Osteocyte (in vitro differentiated cells): ENCODE measurements around the gene TNC. TPM values are rescaled to one million over a fixed set of nuclear protein-coding genes. Genes with fewer than 3 reads are reported as not detected.

ENCODE experiments used
- DNase-seq: peaks from one replicate; pipeline ENCODE4 v3.0.0; 2021; ENCODE audit warnings: mixed read lengths; ENCODE audit not compliant: unreplicated experiment; ENCODE audit errors: extremely low spot score
- H3K27ac Mint-ChIP-seq: one replicate; pipeline ENCODE4 v1.8.0; 2021; ENCODE audit warnings: mild to moderate bottlenecking, mixed read lengths; ENCODE audit not compliant: unreplicated experiment
- H3K27me3 Mint-ChIP-seq: one replicate; pipeline ENCODE4 v1.8.0; 2021; ENCODE audit warnings: mixed read lengths; ENCODE audit not compliant: unreplicated experiment
- H3K36me3 Mint-ChIP-seq: one replicate; pipeline ENCODE4 v1.8.0; 2021; ENCODE audit warnings: mixed read lengths; ENCODE audit not compliant: unreplicated experiment
- H3K4me1 Mint-ChIP-seq: one replicate; pipeline ENCODE4 v1.8.0; 2021; ENCODE audit warnings: mixed read lengths; ENCODE audit not compliant: unreplicated experiment
- H3K4me3 Mint-ChIP-seq: one replicate; pipeline ENCODE4 v1.8.0; 2021; ENCODE audit warnings: mild to moderate bottlenecking, moderate library complexity, mixed read lengths; ENCODE audit not compliant: unreplicated experiment
- H3K9me3 Mint-ChIP-seq: one replicate; pipeline ENCODE4 v1.8.0; 2021; ENCODE audit warnings: mixed read lengths; ENCODE audit not compliant: unreplicated experiment
- total RNA-seq: library from RNA; stranded (reverse); gene quantifications from 2 replicates; pipeline ENCODE4 v1.2.1, GENCODE V29; 2021
- TF ChIP-seq, protein P1 (sequence below): fragments of 200-600 bp; sonication (generic); IDR thresholded peaks from 2 replicates; pipeline ENCODE4 v1.5.0; 2021; ENCODE audit warnings: antibody characterized with exemption, mild to moderate bottlenecking, moderate library complexity

Gene TNC
- total RNA-seq, 1 donor from 2014 or later: 75.1 TPM

DNA sequence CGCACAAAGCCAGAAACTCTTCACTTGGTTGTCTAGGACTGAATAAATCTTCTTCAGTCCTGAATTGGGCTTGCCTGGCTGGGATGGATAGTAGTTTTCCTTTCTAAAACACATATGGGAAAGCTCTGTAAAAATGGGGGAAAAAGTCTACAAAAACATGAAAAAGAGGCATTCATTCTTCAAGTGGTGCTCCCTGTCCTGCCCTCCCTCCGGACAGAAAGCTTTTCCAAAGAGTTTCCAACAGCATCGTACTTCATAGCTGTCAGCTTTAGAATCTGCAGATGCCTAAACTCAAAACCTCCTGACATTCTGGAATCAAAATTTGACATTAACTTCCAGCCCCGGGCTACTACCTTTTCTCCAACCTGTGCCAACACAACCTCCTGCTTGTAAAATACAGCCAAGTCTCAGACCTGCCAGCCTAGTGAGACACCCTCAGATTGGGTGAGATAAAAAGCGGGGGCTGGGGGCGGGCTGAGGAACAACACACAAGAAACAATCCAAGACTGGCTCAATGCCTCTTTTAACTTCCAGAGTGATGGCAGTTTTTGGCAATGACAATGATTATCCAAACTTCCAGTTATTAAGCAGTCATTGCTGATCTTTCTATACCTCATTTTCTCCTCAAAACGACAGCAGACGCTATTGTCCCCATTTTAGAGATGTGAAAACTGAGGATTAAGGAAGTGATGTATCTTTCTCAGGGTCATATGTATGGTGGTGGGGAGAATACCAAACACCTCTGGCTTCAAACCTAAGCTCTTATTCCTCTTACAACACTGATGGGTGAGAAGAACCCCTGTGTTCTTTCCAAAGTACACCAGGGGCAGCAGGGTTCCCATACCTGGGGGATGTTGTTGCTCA lies 1.3 kb downstream of the TNC start:
- Mint-ChIP-seq H3K36me3 (no peaks in the 10 kb centered on the region), H3K27ac (no peak overlapping the region)

DNA sequence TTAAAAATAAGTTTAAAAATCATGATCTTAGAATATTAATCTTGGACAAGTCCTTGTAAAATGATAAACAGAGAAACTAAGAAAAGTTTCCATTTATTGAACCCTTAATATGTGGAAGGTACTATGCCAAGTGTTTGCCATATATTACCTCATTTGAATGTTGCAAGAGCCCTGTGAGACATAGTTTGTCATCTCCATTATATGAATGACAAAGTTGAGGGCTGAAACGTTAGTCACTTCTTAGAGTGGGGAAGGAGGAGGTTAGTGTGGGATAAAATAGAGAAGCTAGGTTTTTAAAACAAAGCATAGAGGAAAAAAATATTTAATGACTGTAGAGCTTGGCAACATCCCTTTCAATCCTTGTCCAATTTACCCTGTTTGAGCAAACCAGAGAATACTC lies 2.0 kb downstream of the TNC start:
- TF ChIP-seq, protein P1, sequence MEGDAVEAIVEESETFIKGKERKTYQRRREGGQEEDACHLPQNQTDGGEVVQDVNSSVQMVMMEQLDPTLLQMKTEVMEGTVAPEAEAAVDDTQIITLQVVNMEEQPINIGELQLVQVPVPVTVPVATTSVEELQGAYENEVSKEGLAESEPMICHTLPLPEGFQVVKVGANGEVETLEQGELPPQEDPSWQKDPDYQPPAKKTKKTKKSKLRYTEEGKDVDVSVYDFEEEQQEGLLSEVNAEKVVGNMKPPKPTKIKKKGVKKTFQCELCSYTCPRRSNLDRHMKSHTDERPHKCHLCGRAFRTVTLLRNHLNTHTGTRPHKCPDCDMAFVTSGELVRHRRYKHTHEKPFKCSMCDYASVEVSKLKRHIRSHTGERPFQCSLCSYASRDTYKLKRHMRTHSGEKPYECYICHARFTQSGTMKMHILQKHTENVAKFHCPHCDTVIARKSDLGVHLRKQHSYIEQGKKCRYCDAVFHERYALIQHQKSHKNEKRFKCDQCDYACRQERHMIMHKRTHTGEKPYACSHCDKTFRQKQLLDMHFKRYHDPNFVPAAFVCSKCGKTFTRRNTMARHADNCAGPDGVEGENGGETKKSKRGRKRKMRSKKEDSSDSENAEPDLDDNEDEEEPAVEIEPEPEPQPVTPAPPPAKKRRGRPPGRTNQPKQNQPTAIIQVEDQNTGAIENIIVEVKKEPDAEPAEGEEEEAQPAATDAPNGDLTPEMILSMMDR: no peak
- no peak for DNase-seq
- peaks cover 64% of the 10 kb centered on the region for H3K4me1 Mint-ChIP-seq
- no peak overlapping the region for H3K27ac Mint-ChIP-seq
- no peaks in the 10 kb centered on the region for H3K36me3 Mint-ChIP-seq
- no peaks in the 10 kb centered on the region for H3K27me3 Mint-ChIP-seq
- no peaks in the 10 kb centered on the region for H3K9me3 Mint-ChIP-seq
- peak overlapping the region; percentile 78 for H3K4me3 Mint-ChIP-seq

More for the DNA sequence above, 1.3 kb downstream of the TNC start:
- H3K9me3 Mint-ChIP-seq: no peaks in the 10 kb centered on the region
- no peaks in the 10 kb centered on the region for H3K27me3 Mint-ChIP-seq
- H3K4me3 Mint-ChIP-seq: peak overlapping the region; percentile 78
- no peak for DNase-seq
- TF ChIP-seq, protein P1: no peak
- H3K4me1 Mint-ChIP-seq: peaks cover 64% of the 10 kb centered on the region

DNA sequence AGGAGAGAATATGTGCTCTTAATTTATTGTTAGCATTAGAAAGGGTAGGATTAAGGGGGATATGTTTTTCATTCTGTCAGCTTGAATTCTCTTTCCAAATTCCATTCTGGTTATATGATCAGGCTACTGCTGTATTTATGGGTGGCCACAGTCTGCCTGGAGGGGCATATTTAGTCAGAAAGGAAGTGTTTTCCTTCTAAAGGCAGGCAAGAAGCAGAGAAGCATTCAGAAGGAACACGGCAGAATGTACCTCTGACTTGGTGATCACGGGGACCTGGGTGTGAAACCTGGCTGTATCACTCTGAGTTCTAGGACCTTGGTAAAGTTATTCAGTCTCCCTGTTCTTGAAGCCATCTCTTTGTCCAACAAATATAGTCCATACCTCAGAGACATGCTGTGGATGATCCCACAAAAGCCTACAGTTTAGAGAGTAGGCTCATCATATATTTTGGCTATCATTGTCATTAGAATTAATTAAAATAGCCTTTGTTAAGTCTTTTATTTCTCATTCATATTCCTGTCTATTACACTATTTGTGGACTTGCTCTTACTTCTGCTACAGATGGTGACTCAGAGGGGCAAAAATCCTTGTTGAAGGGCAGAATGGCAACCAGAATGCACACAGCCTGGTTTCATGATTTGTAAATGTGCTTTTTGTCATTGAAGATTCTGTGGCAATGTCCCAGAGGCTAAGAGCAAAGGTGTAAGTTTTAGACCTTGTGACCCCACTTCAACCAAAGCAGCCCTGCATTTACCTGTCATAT lies 2.7 kb downstream of the TNC start:
- Mint-ChIP-seq H3K4me3 (peak overlapping the region; percentile 26), H3K9me3 (no peaks in the 10 kb centered on the region), H3K4me1 (peaks cover 64% of the 10 kb centered on the region), H3K27ac (peak overlapping the region; percentile 75), H3K27me3 (no peaks in the 10 kb centered on the region), H3K36me3 (no peaks in the 10 kb centered on the region)
- TF ChIP-seq, protein P1: no peak
- no peak for DNase-seq

DNA sequence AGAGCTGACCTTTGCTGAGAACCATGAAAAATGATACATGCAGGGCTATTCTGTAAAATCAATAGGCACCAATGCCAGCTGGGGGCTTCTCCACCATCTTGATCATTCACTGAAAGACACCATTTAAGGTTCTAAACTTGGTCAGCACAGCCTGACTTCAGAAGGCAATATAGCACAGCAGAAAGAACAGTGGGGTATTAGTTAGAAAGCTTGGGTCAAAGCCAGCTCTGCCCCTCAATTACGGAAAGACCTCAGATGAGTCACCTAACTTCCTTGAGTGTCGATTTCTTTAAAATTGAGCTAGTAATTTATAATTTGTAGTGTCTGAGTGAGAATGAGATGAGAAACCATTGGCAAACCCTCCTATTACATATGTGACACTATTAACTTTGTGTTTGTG lies 3.4 kb downstream of the TNC start:
- TF ChIP-seq, protein P1: no peak
- peak overlapping the region; percentile 26 for H3K4me3 Mint-ChIP-seq
- H3K9me3 Mint-ChIP-seq: no peaks in the 10 kb centered on the region
- H3K27ac Mint-ChIP-seq: peak overlapping the region; percentile 75
- H3K36me3 Mint-ChIP-seq: no peaks in the 10 kb centered on the region
- DNase-seq: no peak
- peaks cover 70% of the 10 kb centered on the region for H3K4me1 Mint-ChIP-seq
- no peaks in the 10 kb centered on the region for H3K27me3 Mint-ChIP-seq

DNA sequence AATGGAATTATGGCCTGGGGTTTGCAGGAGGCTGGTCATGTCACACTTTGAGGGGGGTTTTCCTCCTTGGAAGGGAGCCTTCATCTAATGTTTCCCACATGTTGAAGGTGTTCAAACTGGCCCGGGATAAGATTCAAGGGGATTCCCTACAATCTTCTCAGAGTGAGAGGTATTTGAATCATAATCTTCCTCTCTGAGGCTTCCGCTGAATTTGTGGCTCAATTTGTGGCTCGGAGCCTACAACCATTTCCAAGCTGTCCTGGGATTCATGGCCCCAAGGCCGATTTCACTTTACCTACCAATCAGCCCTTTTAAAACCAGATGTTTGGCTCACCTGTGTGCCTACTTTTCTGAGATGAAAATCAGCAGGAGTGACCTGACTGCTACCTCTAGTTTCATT lies 3.9 kb downstream of the TNC start:
- H3K27ac Mint-ChIP-seq: no peak overlapping the region
- peaks cover 69% of the 10 kb centered on the region for H3K4me1 Mint-ChIP-seq
- TF ChIP-seq, protein P1: no peak
- H3K4me3 Mint-ChIP-seq: peak overlapping the region; percentile 26
- no peak for DNase-seq
- H3K36me3 Mint-ChIP-seq: no peaks in the 10 kb centered on the region
- no peaks in the 10 kb centered on the region for H3K9me3 Mint-ChIP-seq
- H3K27me3 Mint-ChIP-seq: no peaks in the 10 kb centered on the region
